ENCODE data around the gene CWF19L1.

- TF ChIP-seq CTCF (conservative IDR thresholded peaks at IDR 0.05) = no peak
- TF ChIP-seq EZH2 (IDR thresholded peaks at IDR 0.05; ENCODE audit: low read depth) = no peak
Measured at GRCh38 chr10:100201549-100201948, 65.9 kb downstream of the CWF19L1 start.
